ENCODE data around the gene ANO6.

DNA sequence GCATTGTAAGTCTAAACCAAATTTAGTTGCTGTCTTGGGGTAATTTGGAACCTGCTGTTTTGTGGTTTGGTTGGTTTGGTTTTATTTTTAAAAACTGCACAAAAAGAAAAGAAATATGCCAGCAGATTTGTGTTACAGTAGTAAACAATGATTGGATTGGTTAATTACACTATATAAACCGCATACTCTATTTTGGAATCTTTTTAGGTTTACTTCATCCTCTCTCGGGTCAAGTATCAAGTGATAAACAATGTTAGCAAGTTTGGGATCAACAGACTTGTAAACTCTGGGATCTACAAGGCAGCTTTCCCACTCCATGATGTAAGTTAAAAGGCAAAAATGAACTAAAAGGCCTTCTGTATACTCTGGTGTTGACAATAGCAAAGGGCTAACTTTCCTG lies 132.4 kb downstream of the ANO6 start:
- TF ChIP-seq, protein P1, sequence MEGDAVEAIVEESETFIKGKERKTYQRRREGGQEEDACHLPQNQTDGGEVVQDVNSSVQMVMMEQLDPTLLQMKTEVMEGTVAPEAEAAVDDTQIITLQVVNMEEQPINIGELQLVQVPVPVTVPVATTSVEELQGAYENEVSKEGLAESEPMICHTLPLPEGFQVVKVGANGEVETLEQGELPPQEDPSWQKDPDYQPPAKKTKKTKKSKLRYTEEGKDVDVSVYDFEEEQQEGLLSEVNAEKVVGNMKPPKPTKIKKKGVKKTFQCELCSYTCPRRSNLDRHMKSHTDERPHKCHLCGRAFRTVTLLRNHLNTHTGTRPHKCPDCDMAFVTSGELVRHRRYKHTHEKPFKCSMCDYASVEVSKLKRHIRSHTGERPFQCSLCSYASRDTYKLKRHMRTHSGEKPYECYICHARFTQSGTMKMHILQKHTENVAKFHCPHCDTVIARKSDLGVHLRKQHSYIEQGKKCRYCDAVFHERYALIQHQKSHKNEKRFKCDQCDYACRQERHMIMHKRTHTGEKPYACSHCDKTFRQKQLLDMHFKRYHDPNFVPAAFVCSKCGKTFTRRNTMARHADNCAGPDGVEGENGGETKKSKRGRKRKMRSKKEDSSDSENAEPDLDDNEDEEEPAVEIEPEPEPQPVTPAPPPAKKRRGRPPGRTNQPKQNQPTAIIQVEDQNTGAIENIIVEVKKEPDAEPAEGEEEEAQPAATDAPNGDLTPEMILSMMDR (IDR thresholded peaks at IDR 0.05) = no peak
- TF ChIP-seq ZFX (IDR thresholded peaks at IDR 0.05; ENCODE audit: borderline replicate concordance) = no peak
